GM21390 (cell line): ENCODE measurements around the gene GPR84.

Experiments
- ATAC-seq: cut with Tn5 transposase; IDR thresholded peaks from one replicate; pipeline ENCODE4 v1.9.1; 2021; ENCODE audit not compliant: unreplicated experiment

Gene GPR84

DNA sequence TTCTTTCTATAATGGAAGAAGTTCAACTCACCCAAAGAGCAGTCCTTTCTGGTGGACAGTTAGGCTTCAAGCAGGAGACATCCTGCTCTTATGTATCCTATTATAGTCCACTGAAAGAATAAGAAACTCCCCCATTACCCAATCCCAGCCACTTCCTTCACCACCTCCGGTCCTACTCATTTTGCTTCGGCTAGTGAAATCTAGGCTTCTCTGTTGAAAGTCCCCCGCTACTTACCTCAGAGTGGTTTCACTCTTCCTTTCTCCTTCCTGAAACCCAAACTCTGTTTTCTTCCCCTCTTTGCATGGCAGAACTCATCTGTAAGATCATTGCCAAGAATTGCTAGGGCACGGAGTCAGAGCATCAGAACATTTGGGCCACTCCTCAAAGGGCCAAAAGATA, at the start of gene GPR84:
TSS of gene GPR84 (minus strand) at position 74 of the 400 bp plus-strand sequence. CDS start 635 bp downstream, outside the sequence.
- ATAC-seq = peak; percentile 43

DNA sequence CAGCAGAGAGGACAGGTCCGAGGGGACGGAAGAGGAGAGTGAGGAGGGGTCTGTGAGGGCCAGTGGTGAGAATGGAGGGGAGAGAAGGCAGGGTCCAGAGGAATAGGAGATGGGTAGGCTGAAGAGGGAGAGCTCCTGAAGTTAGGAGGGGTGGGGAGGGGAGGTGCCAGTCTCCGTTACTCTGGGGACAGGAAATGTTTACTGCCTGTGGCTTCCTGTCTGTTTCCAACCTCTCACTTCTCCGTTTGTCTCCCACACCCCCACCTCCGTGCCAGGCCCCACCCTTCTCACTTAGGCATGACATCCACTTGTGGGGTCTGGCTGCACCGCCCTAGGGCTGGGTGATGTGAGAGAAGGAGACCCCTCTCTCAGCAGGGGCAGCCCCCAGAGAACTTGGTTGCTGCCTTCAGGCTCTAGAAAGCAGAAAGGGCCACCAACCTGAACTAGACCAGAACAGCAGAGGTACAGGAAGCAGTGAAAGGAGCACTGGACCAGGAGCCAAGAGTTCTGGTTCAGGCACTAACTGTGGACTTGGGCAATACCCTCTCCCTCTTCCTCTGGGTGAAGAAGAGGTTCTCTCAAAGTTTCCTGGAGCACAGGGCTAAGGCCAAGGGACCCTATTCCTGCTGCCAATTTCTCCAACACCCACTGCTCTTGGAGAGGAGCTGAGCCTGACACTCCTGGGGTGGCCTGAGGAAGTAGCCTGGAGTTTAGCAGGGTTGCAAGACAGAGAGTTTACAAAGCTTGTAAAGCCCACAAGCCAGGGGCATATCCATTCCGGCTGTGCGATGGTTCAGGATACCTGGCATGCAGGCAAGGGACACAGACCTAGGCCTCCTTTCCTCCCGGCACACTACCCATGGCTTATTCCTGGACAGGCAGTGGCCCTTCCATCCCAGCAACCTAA, 49.3 kb upstream of the GPR84 start:
- no peak for ATAC-seq

DNA sequence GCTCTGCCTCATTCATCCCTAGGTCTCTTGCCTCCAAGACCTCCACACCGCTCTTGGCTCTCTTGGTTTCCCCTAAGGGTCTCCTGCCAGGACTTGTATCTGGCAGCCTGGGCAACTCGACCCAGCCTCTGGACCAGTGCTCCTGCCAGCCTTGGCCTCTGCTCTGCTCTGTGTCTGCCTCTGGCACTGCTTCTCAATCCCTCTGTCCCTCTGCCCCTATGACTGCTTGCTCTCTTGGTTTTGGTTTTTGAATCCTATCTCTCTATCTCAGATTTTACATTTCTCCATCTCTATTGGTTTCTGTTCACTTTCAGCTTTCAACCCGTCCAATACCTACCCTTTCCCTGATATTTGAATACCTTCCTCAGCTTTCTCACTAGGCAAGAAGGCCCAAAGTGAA, 48.5 kb upstream of the GPR84 start:
- ATAC-seq = no peak

- no peak for ATAC-seq
These were observed 48.1 kb upstream of the GPR84 start for GRCh38 chr12:54412348-54412747.

GRCh38 chr12:54411391-54412241, 47.3 kb upstream of the GPR84 start:
- ATAC-seq = no peak

DNA sequence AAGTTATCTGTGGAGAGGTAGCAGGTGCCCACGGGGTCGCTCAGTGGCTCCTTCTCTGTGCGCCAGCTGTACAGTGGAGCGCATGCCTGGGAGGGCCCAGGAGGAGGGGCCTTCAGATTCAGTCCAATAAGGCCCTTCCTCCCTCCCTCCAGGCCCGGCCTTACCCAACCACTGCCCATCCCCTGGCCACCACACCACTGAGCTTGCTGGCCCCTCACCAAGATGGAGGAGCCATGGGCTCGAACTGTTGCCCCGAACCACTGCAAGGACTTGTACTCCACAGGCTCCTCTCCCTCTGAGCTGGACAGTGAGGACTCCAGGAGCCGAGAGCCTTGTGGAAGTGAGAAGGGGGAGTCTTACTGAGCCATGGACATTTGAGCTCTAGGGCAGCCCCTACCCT, 45.0 kb upstream of the GPR84 start:
- ATAC-seq = no peak

- no peak for ATAC-seq
These were observed 43.1 kb upstream of the GPR84 start for GRCh38 chr12:54407183-54407905.

DNA sequence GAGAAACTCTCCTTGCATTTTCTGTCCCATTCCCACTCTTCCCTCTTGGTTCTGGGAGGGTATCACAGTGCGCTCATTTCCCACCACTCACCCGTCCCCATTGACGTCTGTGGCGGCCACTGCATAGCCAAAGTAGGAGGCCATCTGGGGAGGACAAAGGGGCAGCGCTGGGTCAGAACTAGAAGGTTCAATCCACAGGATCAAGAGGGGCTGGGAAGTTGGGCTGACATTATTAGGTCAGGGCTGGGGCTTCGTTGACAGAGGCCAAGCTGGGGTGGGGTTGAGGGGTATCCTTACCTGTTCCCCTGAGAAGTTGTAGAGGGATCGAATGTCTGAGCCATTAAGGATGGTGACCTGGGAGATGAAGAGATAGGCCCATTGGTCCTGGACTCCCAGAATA, 41.3 kb upstream of the GPR84 start:
- no peak for ATAC-seq

- ATAC-seq = no peak
These were observed 40.8 kb upstream of the GPR84 start for GRCh38 chr12:54405106-54405505.

GRCh38 chr12:54404061-54405004, 40.0 kb upstream of the GPR84 start:
- no peak for ATAC-seq

DNA sequence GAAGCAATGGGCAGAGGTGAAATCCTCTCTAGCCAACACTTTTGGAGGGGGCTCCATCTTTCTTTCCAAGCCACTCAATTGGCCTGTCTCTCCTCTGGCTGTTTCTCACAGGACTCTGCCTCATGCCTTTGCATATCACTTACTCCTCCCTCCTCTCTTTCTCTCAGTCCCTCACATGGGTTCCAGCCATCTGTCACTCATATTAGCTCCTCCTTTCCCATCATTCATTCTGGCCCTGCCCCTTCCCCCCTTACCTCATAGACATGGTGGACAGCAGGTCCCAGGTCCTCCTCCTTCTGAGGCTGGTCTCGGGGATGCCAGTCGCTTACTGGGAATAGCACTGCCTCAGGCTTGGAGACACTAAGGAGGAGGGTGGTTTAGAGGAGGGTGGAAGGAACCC, 36.8 kb upstream of the GPR84 start:
- ATAC-seq = no peak

DNA sequence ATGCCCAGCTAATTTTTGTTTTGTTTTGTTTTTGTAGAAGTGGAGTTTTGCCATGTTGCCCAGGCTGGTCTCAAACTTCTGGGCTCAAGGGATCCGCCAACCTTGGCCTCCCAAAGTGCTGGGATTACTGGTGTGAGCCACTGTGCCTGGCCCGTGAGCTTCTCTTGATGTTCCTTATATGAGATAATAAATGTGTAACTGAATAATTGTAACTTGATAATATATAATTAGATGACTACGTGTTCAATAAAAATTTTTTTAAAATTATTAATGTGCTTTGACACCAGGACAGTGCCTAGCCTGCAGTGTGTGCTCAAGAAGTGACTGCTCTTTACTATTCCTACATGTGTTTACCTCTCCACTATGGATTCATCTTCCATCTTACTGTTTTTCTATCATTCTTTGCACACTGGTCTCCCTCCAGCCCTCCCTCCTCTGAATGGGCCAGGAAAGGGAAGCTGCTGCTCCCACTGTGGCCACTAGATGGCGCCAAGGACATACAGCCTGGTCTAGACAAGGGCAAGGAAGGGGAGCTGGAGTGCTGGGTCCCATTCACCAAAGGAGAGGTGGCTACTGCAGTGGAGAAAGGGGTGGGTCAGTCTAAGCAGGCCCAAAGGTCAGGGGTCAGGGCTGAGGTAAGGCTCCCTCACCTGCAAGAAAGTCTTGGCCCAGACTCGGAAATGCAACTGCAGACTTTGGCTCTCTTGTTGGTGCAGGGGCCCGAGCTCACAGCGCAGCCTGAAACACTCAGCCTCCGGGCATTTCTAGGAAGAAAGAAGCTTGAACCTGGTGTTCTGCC, 34.9 kb upstream of the GPR84 start:
- peak; percentile 89 for ATAC-seq

- no peak for ATAC-seq
These were observed 33.9 kb upstream of the GPR84 start for GRCh38 chr12:54398218-54398617.

GRCh38 chr12:54397157-54397556, 32.9 kb upstream of the GPR84 start:
- ATAC-seq = no peak

DNA sequence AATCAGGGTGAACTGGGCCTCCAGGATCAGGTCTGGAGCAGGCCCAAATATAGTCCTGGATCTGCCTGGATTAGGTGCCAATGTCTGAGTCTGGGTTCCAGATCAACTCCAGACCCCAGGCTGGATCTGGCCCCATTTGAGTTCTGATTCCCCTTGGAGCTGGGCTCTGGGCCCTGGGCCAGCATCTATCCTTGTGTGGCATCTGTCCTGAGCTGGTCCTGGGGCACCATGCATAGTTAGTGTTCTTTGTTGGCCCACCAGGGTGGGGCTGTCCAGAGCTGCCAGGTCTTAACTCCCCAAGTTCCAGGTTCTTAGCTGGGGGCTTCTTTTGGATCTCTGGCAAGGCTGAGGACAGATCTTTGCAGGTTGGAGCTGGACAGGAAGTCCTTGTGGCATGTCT, 31.3 kb upstream of the GPR84 start:
- ATAC-seq = no peak

- no peak for ATAC-seq
These were observed 30.7 kb upstream of the GPR84 start for GRCh38 chr12:54394986-54395385.

DNA sequence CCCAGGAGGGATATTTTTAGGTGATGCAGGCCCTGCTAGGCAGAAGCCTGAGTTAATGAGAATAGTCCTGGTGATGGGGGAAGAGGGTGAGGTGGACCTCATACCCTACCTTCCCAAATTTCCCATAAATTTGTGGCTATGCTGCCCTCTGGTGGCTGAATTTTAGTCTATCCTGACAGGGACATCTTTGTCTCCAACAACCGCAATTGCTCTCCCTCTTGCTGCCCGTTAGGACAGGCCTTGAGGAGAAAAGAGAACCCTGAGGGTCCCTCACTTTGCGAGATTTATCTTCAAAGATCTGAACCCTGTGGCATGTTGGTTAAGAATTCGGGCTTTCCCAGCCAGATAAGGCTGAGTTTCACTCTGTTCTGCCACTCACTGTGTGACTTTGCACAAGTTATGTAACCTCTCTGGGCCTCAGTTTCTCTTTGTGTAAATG, 30.0 kb upstream of the GPR84 start:
- no peak for ATAC-seq

DNA sequence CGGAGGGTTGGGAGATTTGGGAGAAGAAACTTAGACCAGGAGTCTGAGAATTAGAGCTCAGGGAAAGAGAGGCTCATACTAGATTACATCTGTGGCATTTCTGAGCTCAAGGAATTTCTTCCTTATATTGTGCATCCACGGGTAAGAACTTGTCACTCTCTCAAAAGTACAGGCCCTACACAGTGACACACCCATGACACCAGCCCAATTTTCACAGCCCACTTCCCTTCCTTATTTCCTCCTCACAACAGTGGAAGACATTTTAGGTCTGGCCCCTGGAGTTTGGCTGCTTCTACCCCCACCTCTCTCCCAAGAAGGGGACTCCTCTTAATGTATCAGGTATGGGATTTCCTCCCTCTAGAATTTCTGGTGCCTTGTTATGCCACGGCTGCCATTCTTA, 29.5 kb upstream of the GPR84 start:
- no peak for ATAC-seq

- ATAC-seq = no peak
These were observed 28.9 kb upstream of the GPR84 start for GRCh38 chr12:54393207-54393609.
